ENCODE results near the gene SNAI1. TPM values are rescaled to one million over a fixed set of nuclear protein-coding genes. Genes with fewer than 3 reads are reported as not detected.

SNAI1 gene
- polyA plus RNA-seq, 1 donor (not counting 4 experiments of a cell fraction or from before 2014, with no cell fraction given): not detected

- H3K27me3 ChIP-seq (ENCODE audit: control insufficient read depth, extremely low read depth, insufficient read depth, low read length): peaks cover 13% of the 10 kb centered on the region
- H3K4me1 ChIP-seq (ENCODE audit: control insufficient read depth, extremely low read depth, insufficient read depth, low read length): peaks cover 3% of the 10 kb centered on the region
- H3K9me1 ChIP-seq (ENCODE audit: control insufficient read depth, extremely low read depth, insufficient read depth, low read length): no peaks in the 10 kb centered on the region
- no peaks in the 10 kb centered on the region for H3K36me3 ChIP-seq (ENCODE audit: control insufficient read depth in 2 of 2, extremely low read depth in 1 of 2, insufficient read depth in 2 of 2, low read length in 2 of 2)
- no peak overlapping the region for H3K9ac ChIP-seq (ENCODE audit: control insufficient read depth, extremely low read depth, insufficient read depth, low read length)
- H3K4me3 ChIP-seq (ENCODE audit: control insufficient read depth in 2 of 3, extremely low read depth in 1 of 3, insufficient read depth in 2 of 3, low read depth in 1 of 3, low read length in 3 of 3): no peak overlapping the region
- no peak for DNase-seq (ENCODE audit: low read depth, low spot score)
- H4K20me1 ChIP-seq (ENCODE audit: control insufficient read depth, extremely low read depth, insufficient read depth, low read length): no peaks in the 10 kb centered on the region
- H3K79me2 ChIP-seq (ENCODE audit: control insufficient read depth, insufficient read depth, low read length): no peaks in the 10 kb centered on the region
- no peak overlapping the region for H2AFZ ChIP-seq (ENCODE audit: control insufficient read depth, low read length)
- no peak overlapping the region for H3K4me2 ChIP-seq (ENCODE audit: control insufficient read depth, extremely low read depth, insufficient read depth, low read depth, low read length)
- FAIRE-seq: no peak
- dilution Hi-C loops (cut with MboI; ENCODE audit: extremely low pct_ligation_motif_present, low sequenced_read_pairs): no loop called here
- TF ChIP-seq EZH2 (IDR thresholded peaks at IDR 0.05; ENCODE audit: low read length) (no peak), CTCF (optimal IDR thresholded peaks at IDR 0.05 in 1 of 3, IDR thresholded peaks at IDR 0.05 in 1 of 3, conservative IDR thresholded peaks at IDR 0.05 in 1 of 3; ENCODE audit: extremely low read depth in 1 of 3, insufficient read depth in 2 of 3, low read length in 3 of 3) (no peak)
- H3K9me3 ChIP-seq (ENCODE audit: control insufficient read depth, low read depth, low read length): no peaks in the 10 kb centered on the region
- H3K27ac ChIP-seq (ENCODE audit: control insufficient read depth, insufficient read depth, low read length): no peak overlapping the region
Measured at GRCh38 chr20:50012282-50013263, 29.8 kb downstream of the SNAI1 start.

- Histone ChIP-seq H3K9ac (ENCODE audit: control insufficient read depth, extremely low read depth, insufficient read depth, low read length) (no peak overlapping the region), H3K4me2 (ENCODE audit: control insufficient read depth, extremely low read depth, insufficient read depth, low read depth, low read length) (no peak overlapping the region), H3K36me3 (ENCODE audit: control insufficient read depth in 2 of 2, extremely low read depth in 1 of 2, insufficient read depth in 2 of 2, low read length in 2 of 2) (no peaks in the 10 kb centered on the region), H3K27ac (ENCODE audit: control insufficient read depth, insufficient read depth, low read length) (no peak overlapping the region), H3K4me1 (ENCODE audit: control insufficient read depth, extremely low read depth, insufficient read depth, low read length) (peaks cover 3% of the 10 kb centered on the region), H3K9me3 (ENCODE audit: control insufficient read depth, low read depth, low read length) (no peaks in the 10 kb centered on the region), H4K20me1 (ENCODE audit: control insufficient read depth, extremely low read depth, insufficient read depth, low read length) (no peaks in the 10 kb centered on the region), H3K27me3 (ENCODE audit: control insufficient read depth, extremely low read depth, insufficient read depth, low read length) (peaks cover 13% of the 10 kb centered on the region), H2AFZ (ENCODE audit: control insufficient read depth, low read length) (no peak overlapping the region), H3K79me2 (ENCODE audit: control insufficient read depth, insufficient read depth, low read length) (no peaks in the 10 kb centered on the region), H3K4me3 (ENCODE audit: control insufficient read depth in 2 of 3, extremely low read depth in 1 of 3, insufficient read depth in 2 of 3, low read depth in 1 of 3, low read length in 3 of 3) (no peak overlapping the region), H3K9me1 (ENCODE audit: control insufficient read depth, extremely low read depth, insufficient read depth, low read length) (no peaks in the 10 kb centered on the region)
- dilution Hi-C loops (cut with MboI; ENCODE audit: extremely low pct_ligation_motif_present, low sequenced_read_pairs): no loop called here
- TF ChIP-seq CTCF (optimal IDR thresholded peaks at IDR 0.05 in 1 of 3, IDR thresholded peaks at IDR 0.05 in 1 of 3, conservative IDR thresholded peaks at IDR 0.05 in 1 of 3; ENCODE audit: extremely low read depth in 1 of 3, insufficient read depth in 2 of 3, low read length in 3 of 3) (no peak), EZH2 (IDR thresholded peaks at IDR 0.05; ENCODE audit: low read length) (no peak)
- no peak for FAIRE-seq
- DNase-seq (ENCODE audit: low read depth, low spot score): no peak
Measured at GRCh38 chr20:50013976-50014375, 31.2 kb downstream of the SNAI1 start.

Measured in keratinocyte (primary cell).